Mucosa of gallbladder (tissue), 1 donor: ENCODE results near the gene SOX30. TPM values are rescaled to one million over a fixed set of nuclear protein-coding genes. Genes with fewer than 3 reads are reported as not detected.

ENCODE experiments used
- DNase-seq: peaks from one replicate; pipeline ENCODE4 v3.0.0-alpha.2; 2020; ENCODE audit warnings: low spot score
- total RNA-seq: library from RNA; stranded (reverse); gene quantifications from one replicate; pipeline ENCODE4 v1.2.1, GENCODE V29; 2021
- donor health status: DM: no; HTN: no; CAD: no.

SOX30 gene
- total RNA-seq, 1 donor from 2014 or later = 0.09 TPM

GRCh38 chr5:157607371-157608161 is 44.7 kb downstream of the SOX30 start:
- DNase-seq = no peak

GRCh38 chr5:157606046-157606445 is 46.2 kb downstream of the SOX30 start:
- no peak for DNase-seq

GRCh38 chr5:157603333-157604190 is 48.7 kb downstream of the SOX30 start:
- no peak for DNase-seq

GRCh38 chr5:157602505-157602904 is 49.7 kb downstream of the SOX30 start:
- no peak for DNase-seq

- no peak for DNase-seq
Observed at GRCh38 chr5:157600252-157600651, 52.0 kb downstream of the SOX30 start.

GRCh38 chr5:157599565-157599964 is 52.7 kb downstream of the SOX30 start:
- DNase-seq = no peak

GRCh38 chr5:157598350-157598936 is 53.8 kb downstream of the SOX30 start:
- DNase-seq = no peak

- DNase-seq = no peak
Observed at GRCh38 chr5:157597277-157597676, 55.0 kb downstream of the SOX30 start.

- DNase-seq = no peak
Observed at GRCh38 chr5:157596487-157596886, 55.8 kb downstream of the SOX30 start.

- no peak for DNase-seq
Observed at GRCh38 chr5:157594675-157595459, 57.4 kb downstream of the SOX30 start.

- no peak for DNase-seq
Observed at GRCh38 chr5:157594257-157594656, 58.0 kb downstream of the SOX30 start.

GRCh38 chr5:157593052-157593757 is 59.0 kb downstream of the SOX30 start:
- no peak for DNase-seq

GRCh38 chr5:157592594-157592993 is 59.6 kb downstream of the SOX30 start:
- no peak for DNase-seq

- no peak for DNase-seq
Observed at GRCh38 chr5:157590478-157590877, 61.8 kb downstream of the SOX30 start.

- DNase-seq = no peak
Observed at GRCh38 chr5:157584628-157585027, 67.6 kb downstream of the SOX30 start.

GRCh38 chr5:157582731-157583620 is 69.3 kb downstream of the SOX30 start:
- no peak for DNase-seq

- DNase-seq = no peak
Observed at GRCh38 chr5:157581901-157582300, 70.3 kb downstream of the SOX30 start.

GRCh38 chr5:157578079-157578780 is 74.0 kb downstream of the SOX30 start:
- DNase-seq = no peak

GRCh38 chr5:157576678-157577077 is 75.6 kb downstream of the SOX30 start:
- no peak for DNase-seq
